ENCODE measurements around the gene MUC5B. TPM values are rescaled to one million over a fixed set of nuclear protein-coding genes. Genes with fewer than 3 reads are reported as not detected.

The MUC5B gene
- total RNA-seq, 1 donor from 2014 or later = not detected

- no peak for DNase-seq (ENCODE audit: low read depth)
- TF ChIP-seq, protein P1, sequence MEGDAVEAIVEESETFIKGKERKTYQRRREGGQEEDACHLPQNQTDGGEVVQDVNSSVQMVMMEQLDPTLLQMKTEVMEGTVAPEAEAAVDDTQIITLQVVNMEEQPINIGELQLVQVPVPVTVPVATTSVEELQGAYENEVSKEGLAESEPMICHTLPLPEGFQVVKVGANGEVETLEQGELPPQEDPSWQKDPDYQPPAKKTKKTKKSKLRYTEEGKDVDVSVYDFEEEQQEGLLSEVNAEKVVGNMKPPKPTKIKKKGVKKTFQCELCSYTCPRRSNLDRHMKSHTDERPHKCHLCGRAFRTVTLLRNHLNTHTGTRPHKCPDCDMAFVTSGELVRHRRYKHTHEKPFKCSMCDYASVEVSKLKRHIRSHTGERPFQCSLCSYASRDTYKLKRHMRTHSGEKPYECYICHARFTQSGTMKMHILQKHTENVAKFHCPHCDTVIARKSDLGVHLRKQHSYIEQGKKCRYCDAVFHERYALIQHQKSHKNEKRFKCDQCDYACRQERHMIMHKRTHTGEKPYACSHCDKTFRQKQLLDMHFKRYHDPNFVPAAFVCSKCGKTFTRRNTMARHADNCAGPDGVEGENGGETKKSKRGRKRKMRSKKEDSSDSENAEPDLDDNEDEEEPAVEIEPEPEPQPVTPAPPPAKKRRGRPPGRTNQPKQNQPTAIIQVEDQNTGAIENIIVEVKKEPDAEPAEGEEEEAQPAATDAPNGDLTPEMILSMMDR (conservative IDR thresholded peaks at IDR 0.05; ENCODE audit: low read depth, low read length) = no peak
- H3K4me3 ChIP-seq (ENCODE audit: low read depth, low read length) = no peak overlapping the region
These were observed 27.7 kb upstream of the MUC5B start for GRCh38 chr11:1194977-1195681.

DNA sequence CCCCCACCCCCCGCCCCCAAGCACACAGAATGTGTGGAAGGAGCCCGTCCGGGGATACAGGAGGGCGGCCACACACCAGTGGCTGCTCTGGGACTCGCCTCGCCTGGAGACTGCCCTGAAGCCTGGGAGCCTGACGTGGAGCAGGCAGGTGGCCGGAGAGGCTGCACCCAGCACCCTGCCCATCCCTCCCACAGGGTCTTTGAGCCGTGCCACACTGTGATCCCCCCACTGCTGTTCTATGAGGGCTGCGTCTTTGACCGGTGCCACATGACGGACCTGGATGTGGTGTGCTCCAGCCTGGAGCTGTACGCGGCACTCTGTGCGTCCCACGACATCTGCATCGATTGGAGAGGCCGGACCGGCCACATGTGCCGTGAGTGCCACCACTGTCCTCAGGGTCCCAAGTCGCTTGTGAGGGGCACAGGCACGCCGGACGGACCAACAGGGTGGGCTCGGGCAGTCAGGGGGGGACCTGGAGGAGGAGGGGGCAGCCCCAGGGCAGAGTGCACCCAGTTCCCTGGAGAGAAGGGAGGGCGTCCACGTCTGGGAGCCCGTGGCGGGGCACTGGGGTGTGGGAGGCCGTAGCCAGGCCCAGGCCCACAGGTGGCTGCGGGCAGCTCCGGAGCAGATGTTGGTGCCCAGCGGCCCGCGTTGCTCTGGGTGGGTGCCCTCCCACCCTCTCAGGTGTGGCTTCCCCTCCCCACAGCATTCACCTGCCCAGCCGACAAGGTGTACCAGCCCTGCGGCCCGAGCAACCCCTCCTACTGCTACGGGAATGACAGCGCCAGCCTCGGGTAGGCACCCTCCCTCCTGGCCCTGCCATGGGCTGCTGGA is 27.0 kb upstream of the MUC5B start:
- TF ChIP-seq, protein P1 (conservative IDR thresholded peaks at IDR 0.05; ENCODE audit: low read depth, low read length) = no peak
- DNase-seq (ENCODE audit: low read depth) = no peak
- H3K4me3 ChIP-seq (ENCODE audit: low read depth, low read length) = no peak overlapping the region

- TF ChIP-seq, protein P1 (conservative IDR thresholded peaks at IDR 0.05; ENCODE audit: low read depth, low read length) = no peak
- DNase-seq (ENCODE audit: low read depth) = no peak
- H3K4me3 ChIP-seq (ENCODE audit: low read depth, low read length) = no peak overlapping the region
These were observed 26.1 kb upstream of the MUC5B start for GRCh38 chr11:1196516-1197391.

GRCh38 chr11:1197431-1197885 is 25.4 kb upstream of the MUC5B start:
- DNase-seq (ENCODE audit: low read depth) = no peak
- TF ChIP-seq, protein P1 (conservative IDR thresholded peaks at IDR 0.05; ENCODE audit: low read depth, low read length) = no peak
- H3K4me3 ChIP-seq (ENCODE audit: low read depth, low read length) = no peak overlapping the region

DNA sequence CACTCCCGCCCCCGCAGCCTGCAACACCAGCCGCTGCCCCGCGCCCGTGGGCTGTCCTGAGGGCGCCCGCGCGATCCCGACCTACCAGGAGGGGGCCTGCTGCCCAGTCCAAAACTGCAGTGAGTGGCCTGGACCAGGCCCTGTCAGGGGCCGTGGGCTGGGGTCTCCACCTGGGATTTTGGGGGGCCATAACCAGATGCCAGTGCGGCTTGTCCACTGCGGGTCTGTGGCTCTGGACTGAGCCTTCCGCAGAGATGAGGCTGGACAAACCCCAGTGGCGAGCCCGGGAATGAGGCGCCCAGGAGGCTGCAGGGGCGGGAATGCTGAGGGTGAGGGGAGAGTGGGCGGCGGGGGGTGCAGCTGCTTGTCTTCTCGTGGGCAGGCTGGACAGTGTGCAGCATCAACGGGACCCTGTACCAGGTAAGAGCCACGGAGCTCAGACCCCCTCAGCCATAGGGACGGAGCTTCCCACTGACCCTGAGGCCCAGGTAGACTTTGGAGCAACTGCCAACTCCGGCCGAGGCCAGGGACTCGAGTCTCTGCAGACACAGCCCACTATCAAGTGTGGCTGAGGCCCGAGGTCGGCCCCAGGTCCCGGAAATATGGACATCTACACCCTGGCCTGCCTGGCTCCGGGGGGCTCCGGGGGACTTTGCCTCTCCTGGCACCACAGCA is 24.8 kb upstream of the MUC5B start:
- DNase-seq (ENCODE audit: low read depth) = no peak
- TF ChIP-seq, protein P1 (conservative IDR thresholded peaks at IDR 0.05; ENCODE audit: low read depth, low read length) = no peak

GRCh38 chr11:1198561-1199240 is 24.2 kb upstream of the MUC5B start:
- TF ChIP-seq, protein P1 (conservative IDR thresholded peaks at IDR 0.05; ENCODE audit: low read depth, low read length) = no peak
- DNase-seq (ENCODE audit: low read depth) = no peak

More for the DNA sequence above, 24.8 kb upstream of the MUC5B start:
- no peak overlapping the region for H3K4me3 ChIP-seq (ENCODE audit: low read depth, low read length)

More at GRCh38 chr11:1198561-1199240, 24.2 kb upstream of the MUC5B start:
- H3K4me3 ChIP-seq (ENCODE audit: low read depth, low read length) = no peak overlapping the region
